ENCODE measurements around the gene TMEM151A. TPM values are rescaled to one million over a fixed set of nuclear protein-coding genes. Genes with fewer than 3 reads are reported as not detected.
"Not testable (repeated sequence)": the region's sequence is repeated elsewhere in the genome, so short reads cannot be mapped to it uniquely, and the experiment has no call there.

TMEM151A gene
- total RNA-seq, 4 donors from 2014 or later = not detected

- peaks cover 0 to 67% (median 0%) of the 10 kb centered on the region in 3 donors for H3K36me3 ChIP-seq
- 88 to 90% methylated on average over 3 of the region's 3 CpGs for WGBS, 2 donors
- no peak for TF ChIP-seq EP300 (IDR thresholded peaks at IDR 0.05)
- TF ChIP-seq CTCF (IDR thresholded peaks at IDR 0.05) = no peak
- no peak for TF ChIP-seq POLR2A (IDR thresholded peaks at IDR 0.05)
- no peak overlapping the region for H3K4me3 ChIP-seq
- H3K27ac ChIP-seq = no peak overlapping the region
- H3K9me3 ChIP-seq = no peaks in the 10 kb centered on the region
- DNase-seq (ENCODE audit: low spot score in 2 of 2) = no peak
- no peaks in the 10 kb centered on the region for H3K4me1 ChIP-seq
- no peaks in the 10 kb centered on the region for H3K27me3 ChIP-seq
These were observed 43.9 kb upstream of the TMEM151A start for GRCh38 chr11:66247801-66248200.

GRCh38 chr11:66248903-66249302, 42.8 kb upstream of the TMEM151A start:
- Histone ChIP-seq H3K4me3 (no peak overlapping the region), H3K4me1 (no peaks in the 10 kb centered on the region), H3K27me3 (no peaks in the 10 kb centered on the region), H3K27ac (no peak overlapping the region), H3K9me3 (no peaks in the 10 kb centered on the region), H3K36me3 (peaks cover 0 to 56% (median 0%) of the 10 kb centered on the region in 3 donors)
- 83 to 84% methylated on average over 6 of the region's 6 CpGs for WGBS, 2 donors
- DNase-seq (ENCODE audit: low spot score in 2 of 2) = no peak
- TF ChIP-seq POLR2A (IDR thresholded peaks at IDR 0.05) = no peak
- no peak for TF ChIP-seq EP300 (IDR thresholded peaks at IDR 0.05)
- no peak for TF ChIP-seq CTCF (IDR thresholded peaks at IDR 0.05)

- peaks cover 0 to 29% (median 0%) of the 10 kb centered on the region in 3 donors for H3K36me3 ChIP-seq
- WGBS, 2 donors = 66 to 68% methylated on average over 7 of the region's 7 CpGs
- no peak for TF ChIP-seq EP300 (IDR thresholded peaks at IDR 0.05)
- TF ChIP-seq CTCF (IDR thresholded peaks at IDR 0.05) = no peak
- no peak for TF ChIP-seq POLR2A (IDR thresholded peaks at IDR 0.05)
- H3K9me3 ChIP-seq = no peaks in the 10 kb centered on the region
- no peak overlapping the region for H3K27ac ChIP-seq
- DNase-seq (ENCODE audit: low spot score in 2 of 2) = no peak
- no peak overlapping the region for H3K4me3 ChIP-seq
- H3K27me3 ChIP-seq = no peaks in the 10 kb centered on the region
- H3K4me1 ChIP-seq = peaks cover 0 to 5% (median 0%) of the 10 kb centered on the region in 4 donors
These were observed 39.9 kb upstream of the TMEM151A start for GRCh38 chr11:66251809-66252208.

- 52 to 71% methylated on average over 6 of the region's 6 CpGs for whole genome bisulfite sequencing, 2 donors
- H3K27ac ChIP-seq; H3K9me3 ChIP-seq; DNase-seq (ENCODE audit: low spot score in 2 of 2); H3K4me3 ChIP-seq; H3K4me1 ChIP-seq; H3K27me3 ChIP-seq: not testable (repeated sequence)
- H3K36me3 ChIP-seq = peaks cover 0 to 17% (median 0%) of the 10 kb centered on the region in 3 donors
These were observed 38.6 kb upstream of the TMEM151A start for GRCh38 chr11:66253081-66253480.

- WGBS, 2 donors = 4 to 5% methylated on average over 16 to 18 of the region's 28 CpGs
- Histone ChIP-seq H3K36me3 (peaks cover 0 to 40% (median 0%) of the 10 kb centered on the region in 3 donors), H3K27ac (peak overlapping the region; percentile 65 to 87 (median 83)), H3K27me3 (no peaks in the 10 kb centered on the region), H3K4me3 (peak overlapping the region; percentile 71 to 87 (median 84)), H3K4me1 (peaks cover 0 to 18% (median 4%) of the 10 kb centered on the region in 4 donors), H3K9me3 (no peaks in the 10 kb centered on the region)
- no peak for TF ChIP-seq EP300 (IDR thresholded peaks at IDR 0.05)
- TF ChIP-seq CTCF (IDR thresholded peaks at IDR 0.05) = peak in 3 of 5 experiments; percentile 6 to 47 (median 24)
- no peak for DNase-seq (ENCODE audit: low spot score in 2 of 2)
These were observed 33.2 kb upstream of the TMEM151A start for GRCh38 chr11:66258473-66258893.

- Histone ChIP-seq H3K27me3 (no peaks in the 10 kb centered on the region), H3K4me1 (peaks cover 0 to 18% (median 4%) of the 10 kb centered on the region in 4 donors), H3K9me3 (no peaks in the 10 kb centered on the region), H3K4me3 (no peak overlapping the region), H3K27ac (no peak overlapping the region), H3K36me3 (peaks cover 0 to 47% (median 0%) of the 10 kb centered on the region in 3 donors)
- WGBS, 2 donors = 95 to 96% methylated on average over 2 of the region's 2 CpGs
- no peak for DNase-seq (ENCODE audit: low spot score in 2 of 2)
- no peak for TF ChIP-seq POLR2A (IDR thresholded peaks at IDR 0.05)
- no peak for TF ChIP-seq CTCF (IDR thresholded peaks at IDR 0.05)
- no peak for TF ChIP-seq EP300 (IDR thresholded peaks at IDR 0.05)
These were observed 32.5 kb upstream of the TMEM151A start for GRCh38 chr11:66259225-66259624.
